ENCODE results near the gene HOXB8. TPM values are rescaled to one million over a fixed set of nuclear protein-coding genes. Genes with fewer than 3 reads are reported as not detected.

HOXB8 gene
- total and polyA plus RNA-seq, 2 of the 13 experiments (the other 11 are each of a cell fraction or from before 2014, with no cell fraction given), result not detected

DNA sequence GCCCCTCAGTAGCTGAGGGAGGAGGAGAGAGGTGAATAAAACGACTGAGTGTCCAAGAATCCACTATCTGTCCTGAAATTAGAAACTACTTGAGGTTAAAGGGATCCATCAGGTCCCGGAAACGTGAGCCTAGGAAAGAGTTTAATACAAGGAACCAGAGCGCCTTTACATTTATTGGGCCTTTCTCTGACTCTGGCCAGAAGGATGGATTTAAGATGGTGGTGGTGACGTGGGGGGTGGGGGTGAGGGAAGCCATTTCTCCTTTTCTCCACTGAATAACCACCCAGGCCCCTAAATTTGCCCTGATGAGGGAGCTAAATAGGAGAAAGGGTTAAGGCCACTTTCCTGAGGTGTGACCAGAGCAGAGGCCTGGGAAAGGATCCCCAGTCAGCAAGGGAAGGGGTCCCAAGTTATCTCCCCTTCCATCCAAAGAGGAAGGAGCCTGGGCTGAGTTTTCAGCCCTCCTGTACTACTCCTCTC, 12.1 kb upstream of the HOXB8 start:
- no peaks in the 10 kb centered on the region for H3K9me3 ChIP-seq (ENCODE audit: low read length)
- H3K79me2 ChIP-seq (ENCODE audit: insufficient read depth, low read length), result no peaks in the 10 kb centered on the region
- no peak for TF ChIP-seq SNAI1 (CRISPR knock-in tag; IDR thresholded peaks at IDR 0.05; ENCODE audit: borderline replicate concordance)
- TF ChIP-seq, protein P1, sequence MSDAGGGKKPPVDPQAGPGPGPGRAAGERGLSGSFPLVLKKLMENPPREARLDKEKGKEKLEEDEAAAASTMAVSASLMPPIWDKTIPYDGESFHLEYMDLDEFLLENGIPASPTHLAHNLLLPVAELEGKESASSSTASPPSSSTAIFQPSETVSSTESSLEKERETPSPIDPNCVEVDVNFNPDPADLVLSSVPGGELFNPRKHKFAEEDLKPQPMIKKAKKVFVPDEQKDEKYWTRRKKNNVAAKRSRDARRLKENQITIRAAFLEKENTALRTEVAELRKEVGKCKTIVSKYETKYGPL (CRISPR knock-in tag; IDR thresholded peaks at IDR 0.05), result no peak
- TF ChIP-seq NR2F1 (CRISPR knock-in tag; IDR thresholded peaks at IDR 0.05), result no peak
- no peak for TF ChIP-seq SMYD3 (CRISPR knock-in tag; IDR thresholded peaks at IDR 0.05)
- TF ChIP-seq THYN1 (CRISPR knock-in tag; IDR thresholded peaks at IDR 0.05; ENCODE audit: borderline replicate concordance, low read depth), result no peak
- TF ChIP-seq SP140L (CRISPR knock-in tag; IDR thresholded peaks at IDR 0.05; ENCODE audit: borderline replicate concordance), result no peak
- TF ChIP-seq ZNF792 (CRISPR knock-in tag; IDR thresholded peaks at IDR 0.05), result no peak
- no peak for TF ChIP-seq ZNF878 (CRISPR knock-in tag; IDR thresholded peaks at IDR 0.05)
- TF ChIP-seq FOSL1 (CRISPR knock-in tag; IDR thresholded peaks at IDR 0.05; ENCODE audit: borderline replicate concordance), result no peak
- no peak for TF ChIP-seq KLF15 (CRISPR knock-in tag; IDR thresholded peaks at IDR 0.05; ENCODE audit: borderline replicate concordance)
- no peak for TF ChIP-seq IRF2 (CRISPR knock-in tag; IDR thresholded peaks at IDR 0.05)
- TF ChIP-seq ZNF564 (CRISPR knock-in tag; IDR thresholded peaks at IDR 0.05), result no peak
- no peaks in the 10 kb centered on the region for H3K4me1 ChIP-seq (ENCODE audit: insufficient read depth, low read length)
- FAIRE-seq (no peak), DNase-seq (ENCODE audit: low spot score) (no peak), ATAC-seq (no peak)
- peaks cover 38 to 97% of the 10 kb centered on the region in 2 experiments for H3K27me3 ChIP-seq (ENCODE audit: control insufficient read depth in 1 of 2, insufficient read depth in 2 of 2, low read length in 2 of 2)
- no peak overlapping the region for H2AFZ ChIP-seq (ENCODE audit: low read length)
- H4K20me1 ChIP-seq (ENCODE audit: insufficient read depth, low read length), result no peaks in the 10 kb centered on the region
- no TSS peak for BruUV-seq (replicated peaks)
- H3K27ac ChIP-seq (ENCODE audit: extremely low read length, insufficient read depth, low read length), result no peak overlapping the region
- no peak overlapping the region for H3K9ac ChIP-seq (ENCODE audit: insufficient read depth, low read depth, low read length)
- H3K36me3 ChIP-seq (replicated peaks in 1 of 2; ENCODE audit: control insufficient read depth in 1 of 2, insufficient read depth in 2 of 2, low read length in 2 of 2), result no peaks in the 10 kb centered on the region
- WGBS (ENCODE audit: low lambda C conversion rate), result 3% methylated on average over 5 of the region's 5 CpGs
- in situ Hi-C loops (cut with HindIII; ENCODE audit: extremely low pct_ligation_motif_present, low pct_unique_long_range_greater_than_20kb), result no loop called here
- intact Hi-C loops (cut with micrococcal nuclease; ENCODE audit: unreplicated experiment), result no loop called here
- ChIA-PET POLR2A (no interaction called here), CTCF (ENCODE audit: low intra/inter-chr PET ratio, low total read pairs) (no interaction called here)
- H3K4me2 ChIP-seq (ENCODE audit: low read depth, low read length), result no peak overlapping the region
- H3K4me3 ChIP-seq (replicated peaks in 1 of 3; ENCODE audit: insufficient read depth in 1 of 3, low read depth in 2 of 3, low read length in 3 of 3), result no peak overlapping the region

Data from HepG2 (cell line).